Stomach (tissue), 9 donors: ENCODE measurements around the gene ACAP3. TPM values are rescaled to one million over a fixed set of nuclear protein-coding genes. Genes with fewer than 3 reads are reported as not detected.

Source experiments
- DNase-seq, 2 donors: peaks; one replicate each; pipeline versions ENCODE4 v3.0.0 to v3.0.0-alpha.2; 2013 to 2019
- H3K27ac ChIP-seq, 5 donors: fragments of 200-600 bp in 4 of 5; sonication (generic) in 4 of 5; one replicate each; pipeline ENCODE4 v1.5.1; 2013 to 2019; ENCODE audit warnings: mild to moderate bottlenecking in 1 of 5, moderate library complexity in 1 of 5
- H3K27me3 ChIP-seq, 3 donors: fragments of 200-600 bp; sonication (generic); one replicate each; pipeline ENCODE4 v1.5.1; 2017 to 2019; ENCODE audit warnings: mixed run types in 1 of 3
- H3K36me3 ChIP-seq, 4 donors: fragments of 200-600 bp; sonication (generic); 1 replicate in 3 of 4; 2 replicates in 1 of 4; pipeline ENCODE4 v1.5.1; 2016 to 2019
- H3K4me1 ChIP-seq, 4 donors: fragments of 200-600 bp; sonication (generic); one replicate each; pipeline ENCODE4 v1.5.1; 2016 to 2019
- H3K4me3 ChIP-seq, 4 donors: fragments of 200-600 bp; sonication (generic) in 3 of 4; one replicate each; pipeline ENCODE4 v1.5.1; 2016 to 2019; ENCODE audit warnings: mild to moderate bottlenecking in 1 of 4
- H3K9me3 ChIP-seq, 4 donors: fragments of 200-600 bp; sonication (generic); one replicate each; pipeline ENCODE4 v1.5.1; 2016 to 2019
- EP300 ChIP-seq: sonication (generic); formaldehyde crosslinking; IDR thresholded peaks from one replicate; pipeline ENCODE4 v1.6.1; 2017; ENCODE audit warnings: antibody characterized with exemption
- POLR2A ChIP-seq, 4 donors: fragments of 450-650 bp; IDR thresholded peaks; one replicate each; pipeline ENCODE4 v1.6.1; 2016; ENCODE audit warnings: antibody characterized with exemption in 4 of 4, control low read depth in 2 of 4, mild to moderate bottlenecking in 1 of 4, moderate library complexity in 1 of 4
- POLR2AphosphoS5 ChIP-seq, 3 donors: sonication (generic); formaldehyde crosslinking; IDR thresholded peaks; one replicate each; pipeline ENCODE4 v1.6.1; 2016; ENCODE audit warnings: antibody characterized with exemption in 3 of 3
- WGBS, 5 donors: extraction: QIAGEN DNeasy Blood & Tissue Kit in 3 of 5; methylation state at CpG; one replicate each; pipeline versions ENCODE4 v1.1.5 to v1.1.7; 2013 to 2018; 5-methylcytosine and 5-hydroxymethylcytosine counted together
- intact Hi-C: fragments of 100-400 bp; cut with DNase I; formaldehyde crosslinking; loops from one replicate; pipeline ENCODE4 v1.15.1; 2023; ENCODE audit warnings: low total_unique reads
- polyA plus RNA-seq, 3 donors: library from polyadenylated mRNA; stranded (reverse); fragments of 200-250 nt; gene quantifications; one replicate each; pipeline ENCODE4 v1.2.3, GENCODE V29; 2013
- total RNA-seq, 5 donors: library from RNA; depleted of rRNA; stranded (reverse); fragments of >200 nt; gene quantifications; one replicate each; pipeline versions ENCODE4 v1.1.0 to v1.2.3, GENCODE V29; 2014 to 2016
- TF ChIP-seq, protein P1 (sequence below), 7 experiments: fragments of 450-650 bp in 4 of 7; fragments of 200-600 bp in 3 of 7; sonication (generic) in 3 of 7; IDR thresholded peaks; one replicate each; pipeline ENCODE4 v1.5.1; 2016 to 2019; ENCODE audit warnings: antibody characterized with exemption in 7 of 7, control low read depth in 2 of 7, mild to moderate bottlenecking in 1 of 7
- donor health status: healthy with polysubstance abuse.
- donor health status: Bipolar disorder and iron deficiency.
- donor health status: healthy.

The ACAP3 gene
- total and polyA plus RNA-seq, 8 donors = 17.9 to 374 (median 51.2) TPM

DNA sequence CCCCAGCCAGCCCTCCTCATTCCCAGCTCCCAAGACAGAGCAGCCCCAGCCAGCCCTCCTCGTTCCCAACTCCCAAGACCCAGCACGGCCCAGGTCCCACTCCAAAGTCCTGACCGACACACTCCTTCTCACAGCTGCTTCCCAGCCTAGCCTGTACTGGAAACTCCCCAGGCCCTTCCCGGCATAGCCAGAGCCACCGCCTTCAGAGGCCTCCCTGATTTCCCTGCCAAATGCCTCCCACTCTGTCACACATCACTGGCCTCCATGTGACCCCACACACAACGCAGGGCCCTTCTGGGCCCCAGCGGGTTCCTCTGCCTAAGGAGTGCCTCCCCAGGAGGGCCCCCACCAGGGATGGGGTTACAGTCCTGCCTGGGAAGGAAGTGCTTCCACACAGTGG is 36.9 kb downstream of the ACAP3 start:
- TF ChIP-seq EP300 (no peak), POLR2AphosphoS5 (IDR thresholded peaks at IDR 0.05) (no peak), POLR2A (IDR thresholded peaks at IDR 0.05) (no peak)
- TF ChIP-seq, protein P1, sequence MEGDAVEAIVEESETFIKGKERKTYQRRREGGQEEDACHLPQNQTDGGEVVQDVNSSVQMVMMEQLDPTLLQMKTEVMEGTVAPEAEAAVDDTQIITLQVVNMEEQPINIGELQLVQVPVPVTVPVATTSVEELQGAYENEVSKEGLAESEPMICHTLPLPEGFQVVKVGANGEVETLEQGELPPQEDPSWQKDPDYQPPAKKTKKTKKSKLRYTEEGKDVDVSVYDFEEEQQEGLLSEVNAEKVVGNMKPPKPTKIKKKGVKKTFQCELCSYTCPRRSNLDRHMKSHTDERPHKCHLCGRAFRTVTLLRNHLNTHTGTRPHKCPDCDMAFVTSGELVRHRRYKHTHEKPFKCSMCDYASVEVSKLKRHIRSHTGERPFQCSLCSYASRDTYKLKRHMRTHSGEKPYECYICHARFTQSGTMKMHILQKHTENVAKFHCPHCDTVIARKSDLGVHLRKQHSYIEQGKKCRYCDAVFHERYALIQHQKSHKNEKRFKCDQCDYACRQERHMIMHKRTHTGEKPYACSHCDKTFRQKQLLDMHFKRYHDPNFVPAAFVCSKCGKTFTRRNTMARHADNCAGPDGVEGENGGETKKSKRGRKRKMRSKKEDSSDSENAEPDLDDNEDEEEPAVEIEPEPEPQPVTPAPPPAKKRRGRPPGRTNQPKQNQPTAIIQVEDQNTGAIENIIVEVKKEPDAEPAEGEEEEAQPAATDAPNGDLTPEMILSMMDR (IDR thresholded peaks at IDR 0.05) = no peak
- no peak for DNase-seq

DNA sequence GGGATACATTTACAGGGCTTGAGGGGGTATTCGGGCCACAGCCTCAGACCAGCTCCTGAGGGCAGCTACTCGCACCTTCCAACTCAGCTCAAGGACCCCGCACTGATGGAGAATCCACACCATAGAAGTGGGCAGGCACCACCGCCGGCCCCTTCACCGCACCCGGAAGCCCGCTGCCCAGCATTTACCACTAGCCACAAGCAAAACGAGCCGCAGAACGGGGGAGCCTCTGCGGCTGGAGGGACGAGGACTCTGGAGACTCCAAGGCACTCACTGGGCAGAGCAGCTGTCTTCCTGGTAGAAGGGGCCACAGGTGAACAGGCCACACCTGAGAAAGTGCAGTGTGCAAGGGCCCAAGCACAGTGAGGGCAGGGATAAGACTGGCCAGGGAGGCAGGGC is 39.4 kb downstream of the ACAP3 start:
- Histone ChIP-seq H3K4me3 (no peak overlapping the region), H3K9me3 (no peaks in the 10 kb centered on the region), H3K36me3 (peaks cover 23 to 68% (median 62%) of the 10 kb centered on the region in 4 donors), H3K27ac (no peak overlapping the region), H3K27me3 (no peaks in the 10 kb centered on the region), H3K4me1 (peaks cover 27 to 48% (median 40%) of the 10 kb centered on the region in 4 donors)
- intact Hi-C loops = no loop called here
- WGBS, 5 donors = 93 to 97% (median 94%) methylated on average over 13 of the region's 13 CpGs
- no peak for DNase-seq
- TF ChIP-seq POLR2AphosphoS5 (IDR thresholded peaks at IDR 0.05) (no peak), EP300 (no peak)

More for the DNA sequence above, 36.9 kb downstream of the ACAP3 start:
- Histone ChIP-seq H3K27me3 (no peaks in the 10 kb centered on the region), H3K27ac (no peak overlapping the region), H3K4me1 (peaks cover 33 to 57% (median 45%) of the 10 kb centered on the region in 4 donors), H3K9me3 (no peaks in the 10 kb centered on the region), H3K36me3 (peaks cover 11 to 43% (median 38%) of the 10 kb centered on the region in 4 donors), H3K4me3 (peak overlapping the region in 1 of 4 donors; percentile 26)
- intact Hi-C loops = no loop called here
- WGBS, 5 donors = 62 to 86% (median 77%) methylated on average over 7 of the region's 7 CpGs

DNA sequence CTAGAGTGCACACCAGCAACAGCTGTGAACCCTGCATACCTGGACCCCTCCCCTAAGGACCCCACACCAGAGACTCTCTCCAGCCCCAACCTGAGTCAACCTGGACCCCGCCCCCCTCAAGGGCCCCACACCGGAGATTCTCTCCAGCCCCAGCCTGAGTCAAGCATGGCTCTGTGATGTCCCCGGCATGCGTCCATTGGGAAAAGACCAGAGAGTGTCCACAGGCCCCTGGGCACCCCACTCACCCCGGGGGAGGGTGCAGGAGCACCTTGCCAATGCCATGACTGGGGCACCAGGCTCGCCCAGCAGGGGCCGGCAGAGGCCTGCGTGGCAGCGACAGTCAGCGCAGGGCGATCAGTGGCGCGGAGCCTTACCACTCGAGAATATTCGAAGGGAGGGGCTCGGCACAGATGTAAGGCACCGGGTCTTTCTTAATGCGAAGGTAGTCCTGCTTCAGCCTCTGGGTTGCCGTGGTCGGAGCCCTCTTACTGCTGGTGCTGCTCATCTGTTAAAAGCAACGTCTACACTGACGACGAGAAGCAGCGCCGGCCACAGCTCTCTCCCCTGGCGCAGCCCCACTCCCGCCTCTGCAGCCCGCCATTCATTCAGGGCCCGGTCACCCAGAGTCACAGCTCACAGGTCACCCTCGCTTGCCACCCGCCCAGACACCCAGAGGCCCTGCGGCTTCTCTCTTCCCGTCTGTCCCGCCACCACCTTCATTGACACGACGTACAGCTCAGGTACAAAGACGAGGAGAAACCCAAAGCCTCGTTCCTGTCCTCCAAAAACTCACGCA is 40.0 kb downstream of the ACAP3 start:
- Histone ChIP-seq H3K4me1 (peaks cover 23 to 44% (median 36%) of the 10 kb centered on the region in 4 donors), H3K27me3 (no peaks in the 10 kb centered on the region), H3K27ac (no peak overlapping the region), H3K4me3 (no peak overlapping the region), H3K36me3 (peaks cover 29 to 74% (median 68%) of the 10 kb centered on the region in 4 donors), H3K9me3 (no peaks in the 10 kb centered on the region)
- TF ChIP-seq POLR2AphosphoS5 (IDR thresholded peaks at IDR 0.05) (no peak), EP300 (no peak), POLR2A (IDR thresholded peaks at IDR 0.05) (no peak)
- intact Hi-C loops = no loop called here
- WGBS, 5 donors = 91 to 96% (median 95%) methylated on average over 39 of the region's 39 CpGs
- DNase-seq = no peak

DNA sequence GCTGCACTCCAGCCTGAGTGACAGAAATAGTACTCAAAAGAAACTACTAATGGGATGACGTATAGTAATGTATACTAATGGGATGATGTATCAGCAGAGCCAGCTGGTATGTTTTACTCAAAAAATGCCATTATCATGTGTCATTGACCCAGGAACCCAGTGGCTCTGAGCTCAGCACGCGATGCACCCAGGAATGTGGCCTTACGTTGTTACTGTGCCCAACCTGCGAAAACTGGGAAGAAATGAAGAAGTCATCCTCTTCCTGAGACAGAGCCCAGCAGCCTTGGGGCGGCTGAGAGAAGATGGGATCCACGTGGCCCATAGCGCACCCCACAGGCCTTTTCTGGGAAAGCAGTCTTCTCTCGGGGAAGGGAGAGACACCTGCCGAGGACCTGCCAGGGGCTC is 42.9 kb downstream of the ACAP3 start:
- H3K27me3 ChIP-seq = no peaks in the 10 kb centered on the region
- H3K9me3 ChIP-seq = no peaks in the 10 kb centered on the region
- H3K4me1 ChIP-seq = peaks cover 0 to 16% (median 8%) of the 10 kb centered on the region in 4 donors
- no peak for DNase-seq
- peak overlapping the region in 2 of 5 donors; percentile 37 to 48 for H3K27ac ChIP-seq
- intact Hi-C loops = no loop called here
- H3K4me3 ChIP-seq = no peak overlapping the region
- H3K36me3 ChIP-seq = peaks cover 47 to 96% (median 88%) of the 10 kb centered on the region in 4 donors
- 77 to 82% (median 81%) methylated on average over 9 to 10 of the region's 10 CpGs for WGBS, 5 donors
- TF ChIP-seq, protein P1 (IDR thresholded peaks at IDR 0.05) = no peak
- TF ChIP-seq POLR2AphosphoS5 (IDR thresholded peaks at IDR 0.05) = peak in 1 of 3 donors; percentile 3

DNA sequence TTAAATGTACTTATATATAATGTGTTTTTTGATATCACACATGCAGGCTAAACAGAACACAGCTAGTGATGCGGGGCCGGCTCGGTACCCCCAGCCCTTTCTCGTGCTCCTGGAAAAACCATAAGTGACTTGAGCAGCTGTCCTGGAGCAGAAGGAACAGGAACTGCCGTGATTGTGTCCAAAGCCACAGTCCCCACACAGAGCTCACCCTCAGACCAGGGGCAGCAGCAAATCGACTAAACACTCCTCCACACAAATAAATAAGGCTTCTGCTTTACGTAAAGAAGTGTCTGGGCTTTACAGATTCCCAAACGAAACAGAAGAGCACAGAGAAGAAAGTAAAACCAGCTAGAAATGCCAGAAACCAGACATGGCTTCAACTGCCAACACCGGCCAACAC is 43.7 kb downstream of the ACAP3 start:
- intact Hi-C loops = no loop called here
- DNase-seq = no peak
- no peak overlapping the region for H3K4me3 ChIP-seq
- H3K4me1 ChIP-seq = peaks cover 0 to 17% (median 5%) of the 10 kb centered on the region in 4 donors
- H3K27me3 ChIP-seq = no peaks in the 10 kb centered on the region
- no peaks in the 10 kb centered on the region for H3K9me3 ChIP-seq
- WGBS, 5 donors = 87 to 91% (median 89%) methylated on average over 9 of the region's 9 CpGs
- peaks cover 54 to 99% (median 96%) of the 10 kb centered on the region in 4 donors for H3K36me3 ChIP-seq
- peak overlapping the region in 1 of 5 donors; percentile 37 for H3K27ac ChIP-seq
- TF ChIP-seq EP300 (no peak), POLR2AphosphoS5 (IDR thresholded peaks at IDR 0.05) (no peak), POLR2A (IDR thresholded peaks at IDR 0.05) (no peak)
- TF ChIP-seq, protein P1 (IDR thresholded peaks at IDR 0.05) = no peak
